NCI-H1417 treated with DMSO at 0.1 percent for 48 hours (cell line): ENCODE measurements around the gene LTBP1.
"Not testable (repeated sequence)": the region's sequence is repeated elsewhere in the genome, so short reads cannot be mapped to it uniquely, and the experiment has no call there.

Experiments used
- DNase-seq: peaks from one replicate; lab custom pipeline; 2025; lab: John Stamatoyannopoulos, UW

Gene LTBP1, protein sequence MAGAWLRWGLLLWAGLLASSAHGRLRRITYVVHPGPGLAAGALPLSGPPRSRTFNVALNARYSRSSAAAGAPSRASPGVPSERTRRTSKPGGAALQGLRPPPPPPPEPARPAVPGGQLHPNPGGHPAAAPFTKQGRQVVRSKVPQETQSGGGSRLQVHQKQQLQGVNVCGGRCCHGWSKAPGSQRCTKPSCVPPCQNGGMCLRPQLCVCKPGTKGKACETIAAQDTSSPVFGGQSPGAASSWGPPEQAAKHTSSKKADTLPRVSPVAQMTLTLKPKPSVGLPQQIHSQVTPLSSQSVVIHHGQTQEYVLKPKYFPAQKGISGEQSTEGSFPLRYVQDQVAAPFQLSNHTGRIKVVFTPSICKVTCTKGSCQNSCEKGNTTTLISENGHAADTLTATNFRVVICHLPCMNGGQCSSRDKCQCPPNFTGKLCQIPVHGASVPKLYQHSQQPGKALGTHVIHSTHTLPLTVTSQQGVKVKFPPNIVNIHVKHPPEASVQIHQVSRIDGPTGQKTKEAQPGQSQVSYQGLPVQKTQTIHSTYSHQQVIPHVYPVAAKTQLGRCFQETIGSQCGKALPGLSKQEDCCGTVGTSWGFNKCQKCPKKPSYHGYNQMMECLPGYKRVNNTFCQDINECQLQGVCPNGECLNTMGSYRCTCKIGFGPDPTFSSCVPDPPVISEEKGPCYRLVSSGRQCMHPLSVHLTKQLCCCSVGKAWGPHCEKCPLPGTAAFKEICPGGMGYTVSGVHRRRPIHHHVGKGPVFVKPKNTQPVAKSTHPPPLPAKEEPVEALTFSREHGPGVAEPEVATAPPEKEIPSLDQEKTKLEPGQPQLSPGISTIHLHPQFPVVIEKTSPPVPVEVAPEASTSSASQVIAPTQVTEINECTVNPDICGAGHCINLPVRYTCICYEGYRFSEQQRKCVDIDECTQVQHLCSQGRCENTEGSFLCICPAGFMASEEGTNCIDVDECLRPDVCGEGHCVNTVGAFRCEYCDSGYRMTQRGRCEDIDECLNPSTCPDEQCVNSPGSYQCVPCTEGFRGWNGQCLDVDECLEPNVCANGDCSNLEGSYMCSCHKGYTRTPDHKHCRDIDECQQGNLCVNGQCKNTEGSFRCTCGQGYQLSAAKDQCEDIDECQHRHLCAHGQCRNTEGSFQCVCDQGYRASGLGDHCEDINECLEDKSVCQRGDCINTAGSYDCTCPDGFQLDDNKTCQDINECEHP (N-terminal part only)

GRCh38 chr2:32946314-32947075 is at the start of gene LTBP1:
TSS of gene LTBP1 (plus strand) at chr2:32946953. CDS start at chr2:32947325, 372 bp downstream.
- no peak for DNase-seq

- DNase-seq: no peak
These were observed 46.3 kb upstream of the LTBP1 start for GRCh38 chr2:32900246-32900973.

GRCh38 chr2:32901313-32901712 is 45.4 kb upstream of the LTBP1 start:
- DNase-seq: no peak

DNA sequence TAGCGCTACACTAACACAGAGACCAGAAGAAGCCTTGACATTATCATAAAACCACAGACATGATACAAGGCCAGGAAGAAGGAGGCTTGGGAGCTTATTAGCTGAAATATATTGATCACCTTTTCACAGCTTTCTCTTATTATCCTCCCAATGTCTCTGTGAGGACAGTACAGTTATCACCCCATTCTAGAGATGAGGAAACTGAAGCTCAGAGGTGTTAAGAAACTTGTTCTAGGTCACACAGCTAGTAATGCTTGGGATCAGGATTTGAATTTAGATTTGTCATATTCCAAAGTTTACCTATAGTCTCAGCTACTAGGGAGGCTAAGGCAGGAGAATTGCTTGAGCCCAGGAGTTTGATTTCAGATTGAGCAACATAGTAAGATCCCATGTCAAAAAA is 44.6 kb upstream of the LTBP1 start:
- no peak for DNase-seq

DNA sequence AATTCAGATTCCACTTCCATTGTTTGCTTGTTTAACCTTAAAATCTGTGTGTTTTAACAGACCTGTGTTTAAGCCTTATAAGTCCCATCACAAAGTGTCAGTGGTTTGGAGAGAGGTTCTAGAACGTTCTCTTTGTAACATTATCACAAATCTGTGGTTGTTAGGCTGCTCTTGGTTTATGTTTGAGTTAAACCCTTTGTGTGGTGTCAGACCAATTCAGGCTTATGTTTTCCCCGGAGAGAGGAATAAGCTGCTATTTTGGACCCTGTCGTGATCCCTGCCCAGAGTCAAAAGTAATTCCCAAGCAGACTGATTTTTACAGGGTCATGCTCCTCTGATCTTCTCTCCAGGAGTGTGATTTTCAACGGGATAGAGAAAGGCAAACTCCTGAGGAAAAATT is 43.8 kb upstream of the LTBP1 start:
- no peak for DNase-seq

GRCh38 chr2:32904074-32904473 is 42.7 kb upstream of the LTBP1 start:
- no peak for DNase-seq

- no peak for DNase-seq
These were observed 42.0 kb upstream of the LTBP1 start for GRCh38 chr2:32904751-32905150.

- DNase-seq: no peak
These were observed 41.5 kb upstream of the LTBP1 start for GRCh38 chr2:32905270-32905669.

DNA sequence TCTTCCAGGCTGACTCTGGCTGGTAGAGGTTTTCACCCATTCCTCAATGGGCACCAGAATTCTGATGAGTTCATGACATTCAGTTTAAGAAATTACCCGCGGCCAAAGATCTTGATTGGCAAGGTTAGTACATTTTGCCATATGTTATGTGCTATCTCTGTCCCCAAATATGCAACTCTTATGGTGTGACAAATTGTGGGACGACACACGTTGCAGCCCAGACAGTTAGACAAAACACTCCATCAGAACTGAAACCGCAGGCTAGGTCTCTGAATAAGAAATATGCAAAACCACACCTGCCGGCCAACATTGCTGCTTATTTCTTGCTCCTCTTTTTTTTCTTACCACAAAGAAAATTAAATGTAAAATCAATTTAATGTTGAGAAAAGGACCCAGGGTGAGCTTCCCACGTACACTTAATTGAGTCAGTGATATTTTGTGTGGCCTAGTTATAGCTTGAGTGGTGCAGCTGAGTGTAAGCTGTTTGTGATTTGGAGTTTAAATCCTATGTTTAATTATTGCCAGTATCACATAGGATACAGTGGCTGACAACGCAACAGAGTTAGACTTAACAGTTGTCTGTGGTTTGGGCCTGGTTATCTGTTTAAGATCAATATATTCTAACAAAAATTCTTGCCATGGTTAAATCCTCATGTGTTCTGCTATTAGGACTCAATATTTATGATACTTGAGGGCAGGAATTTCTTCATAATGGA is 35.7 kb upstream of the LTBP1 start:
- no peak for DNase-seq

DNA sequence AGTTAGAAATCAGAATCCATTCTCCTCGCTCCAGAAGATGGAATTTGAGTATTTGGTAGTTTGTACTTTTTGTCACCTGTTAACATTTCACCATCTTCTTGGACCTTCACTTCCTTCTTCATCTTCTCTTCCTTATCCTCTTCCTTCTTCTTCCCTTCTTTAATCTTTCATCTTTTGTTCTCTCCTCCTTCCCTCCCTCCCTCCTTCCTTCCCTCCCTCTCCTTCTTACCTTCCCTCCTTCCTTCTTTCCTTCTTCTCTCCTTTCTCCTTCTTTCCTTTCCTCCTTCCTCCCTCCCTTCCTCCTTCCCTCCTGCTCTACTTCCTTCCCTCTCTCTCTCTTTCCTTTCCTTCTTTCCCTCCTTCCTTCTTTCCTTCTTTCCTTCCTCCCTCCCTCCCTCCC is 31.1 kb upstream of the LTBP1 start:
- no peak for DNase-seq

DNA sequence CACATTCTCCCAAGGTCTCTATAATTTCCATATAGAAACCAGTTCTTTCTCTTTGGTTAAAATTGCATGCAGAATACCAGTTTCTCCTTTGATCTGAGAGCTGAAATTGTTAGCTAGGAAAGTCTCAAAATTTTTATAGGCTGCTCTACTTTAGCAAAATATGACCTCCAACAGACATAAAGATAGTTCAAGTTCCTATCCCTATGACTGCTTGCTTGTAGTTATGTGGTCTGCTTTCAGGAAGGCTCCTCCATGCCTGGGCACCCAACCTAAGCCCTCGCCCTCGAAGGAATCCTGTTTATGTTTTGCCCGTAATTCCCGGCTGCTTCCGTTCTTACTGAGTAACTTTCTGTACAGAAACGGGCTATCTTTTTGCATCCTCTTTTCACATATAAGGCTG is 28.0 kb upstream of the LTBP1 start:
- no peak for DNase-seq

DNA sequence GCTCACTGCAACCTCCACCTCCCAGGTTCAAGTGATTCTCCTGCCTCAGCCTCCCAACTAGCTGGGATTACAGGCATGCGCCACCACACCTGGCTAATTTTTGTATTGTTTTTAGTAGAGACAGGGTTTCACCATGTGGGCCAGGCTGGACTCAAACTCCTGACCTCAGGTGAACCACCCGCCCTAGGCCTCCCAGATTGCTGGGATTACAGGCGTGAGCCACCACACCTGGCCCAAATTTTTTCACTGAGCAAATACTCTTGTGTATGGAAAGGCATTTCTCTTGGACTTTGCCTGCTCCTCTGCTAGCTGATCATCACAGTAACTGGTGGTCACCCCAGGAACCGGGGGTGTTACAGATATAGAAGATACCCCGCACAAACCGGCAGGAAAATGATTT is 26.9 kb upstream of the LTBP1 start:
- DNase-seq: not testable (repeated sequence)

- DNase-seq: not testable (repeated sequence)
These were observed 25.3 kb upstream of the LTBP1 start for GRCh38 chr2:32921486-32921885.

- no peak for DNase-seq
These were observed 24.3 kb upstream of the LTBP1 start for GRCh38 chr2:32922501-32922900.

DNA sequence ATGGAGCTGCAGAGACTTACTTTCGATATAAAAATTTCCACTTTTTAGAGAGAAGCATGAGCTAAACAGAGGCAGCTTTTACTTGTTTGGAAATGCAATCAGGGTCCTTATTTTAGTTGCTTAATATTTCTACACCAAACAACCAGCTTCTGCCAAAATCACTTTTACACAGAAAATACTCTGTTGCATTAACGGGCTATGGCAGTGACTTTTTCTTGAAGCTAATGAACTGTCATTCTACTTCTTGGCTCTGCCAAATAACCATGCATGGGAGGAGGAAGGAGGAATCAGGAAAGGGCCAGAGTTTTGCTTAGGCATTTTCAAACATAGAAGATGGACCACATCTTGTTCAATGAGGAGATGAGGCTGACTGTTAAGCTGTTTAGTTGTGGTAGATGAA is 23.6 kb upstream of the LTBP1 start:
- no peak for DNase-seq

- DNase-seq: no peak
These were observed 21.4 kb upstream of the LTBP1 start for GRCh38 chr2:32925283-32925815.

- DNase-seq: no peak
These were observed 20.6 kb upstream of the LTBP1 start for GRCh38 chr2:32925976-32926707.

GRCh38 chr2:32926708-32927084 is 20.1 kb upstream of the LTBP1 start:
- DNase-seq: no peak

DNA sequence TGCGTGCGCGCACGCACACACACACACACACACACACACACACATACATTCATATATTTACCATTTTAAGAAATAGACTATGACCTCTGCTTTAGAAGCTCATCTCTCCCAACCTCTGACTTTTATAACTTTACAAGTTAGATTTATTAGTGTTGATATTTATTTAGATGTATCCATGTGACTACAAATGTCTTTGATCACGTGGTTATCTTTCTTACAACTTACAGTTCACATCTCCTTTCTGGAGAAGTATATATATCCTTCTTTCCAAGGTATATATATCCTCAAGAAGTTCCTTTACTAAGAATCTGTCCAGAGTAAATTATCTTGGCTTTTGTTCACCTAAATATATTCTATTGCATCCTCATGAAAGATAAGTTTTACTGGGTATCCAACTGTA is 16.3 kb upstream of the LTBP1 start:
- DNase-seq: no peak
